ENCODE data around the gene GUCA2A. TPM values are rescaled to one million over a fixed set of nuclear protein-coding genes. Genes with fewer than 3 reads are reported as not detected.

Gene GUCA2A
- total and polyA plus RNA-seq, 2 of the 4 experiments (the other 2 are of a cell fraction) = not detected

DNA sequence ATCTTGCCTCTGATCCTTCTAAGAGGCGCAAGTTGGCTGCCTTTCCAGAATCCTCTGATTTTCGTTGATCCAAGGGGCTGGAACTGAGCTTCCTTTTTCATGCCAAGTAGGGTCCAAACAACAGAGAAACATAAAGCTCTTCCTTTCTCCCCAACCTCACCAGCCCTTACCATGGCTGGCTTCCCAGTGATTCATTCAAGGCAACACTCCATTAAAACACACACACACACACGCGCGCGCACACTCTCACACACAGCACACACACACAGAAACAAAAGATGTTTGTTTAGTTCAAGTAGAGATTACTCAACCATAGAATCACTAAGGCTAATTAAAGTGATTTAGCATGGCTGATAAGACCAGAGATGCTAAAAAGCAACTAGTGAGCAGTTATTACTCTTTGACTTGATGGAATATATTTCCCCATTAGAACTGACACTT lies 13.0 kb upstream of the GUCA2A start:
- Histone ChIP-seq H2BK120ac (ENCODE audit: low read depth, low read length) (no peak overlapping the region), H3K4me2 (ENCODE audit: low read depth, low read length) (peak overlapping the region; percentile 5; the same call in 1 of the 2 replicates), H3K9me3 (ENCODE audit: control insufficient read depth, insufficient read depth, low read length) (no peaks in the 10 kb centered on the region), H2BK20ac (ENCODE audit: low read depth, low read length) (no peak overlapping the region), H3K79me1 (ENCODE audit: low read depth in 1 of 2, low read length in 2 of 2) (0 out of 4 replicates have a peak, but pooled peaks cover 0 to 4% of the 10 kb centered on the region in 2 experiments), H2AFZ (replicated peaks; ENCODE audit: low read length, poor library complexity) (no peak overlapping the region), H3K56ac (ENCODE audit: extremely low read depth, insufficient read depth, low read length) (no peak overlapping the region), H4K20me1 (ENCODE audit: insufficient read depth, low read length) (peaks cover 9% of the 10 kb centered on the region; the same call in 1 of the 2 replicates), H3K9me1 (ENCODE audit: insufficient read depth, low read length) (0 out of 2 replicates have a peak, but pooled peaks cover 2% of the 10 kb centered on the region), H2AK9ac (replicated peaks; ENCODE audit: low read depth, low read length, poor library complexity) (no peak overlapping the region), H3K36me3 (ENCODE audit: control insufficient read depth, insufficient read depth, low read length) (peaks cover 12% of the 10 kb centered on the region), H4K8ac (ENCODE audit: low read depth in 2 of 2, low read length in 2 of 2) (no peak overlapping the region), H3K23ac (ENCODE audit: low read depth, low read length) (no peak overlapping the region), H3K4ac (ENCODE audit: low read depth, low read length) (no peak overlapping the region), H3K9ac (ENCODE audit: low read depth, low read length) (no peak overlapping the region), H2BK5ac (ENCODE audit: low read depth, low read length, poor library complexity, severe bottlenecking) (no peak overlapping the region), H2BK15ac (ENCODE audit: low read depth, low read length) (no peak overlapping the region), H3K18ac (ENCODE audit: low read depth, low read length) (no peak overlapping the region), H4K91ac (ENCODE audit: insufficient read depth, low read depth, low read length) (no peak overlapping the region), H4K5ac (ENCODE audit: low read depth, low read length) (no peak overlapping the region), H3K27ac (ENCODE audit: insufficient read depth, low read length) (no peak overlapping the region), H3K4me3 (ENCODE audit: insufficient read depth, low read depth, low read length) (no peak overlapping the region), H3K14ac (replicated peaks; ENCODE audit: low read depth, low read length) (no peak overlapping the region), H2AK5ac (ENCODE audit: low read depth, low read length) (no peak overlapping the region), H3K27me3 (ENCODE audit: control insufficient read depth, insufficient read depth, low read length) (no peaks in the 10 kb centered on the region), H3K4me1 (ENCODE audit: control insufficient read depth, insufficient read depth, low read length) (peaks cover 10% of the 10 kb centered on the region)
- ATAC-seq (ENCODE audit: low read depth) = peak; percentile 70
- WGBS, 2 experiments (ENCODE audit: extremely low coverage in 2 of 2, insufficient read length in 1 of 2) = no CpG with 5 or more reads among the region's 6 CpGs
- BruUV-seq (replicated peaks) = no TSS peak
- in situ Hi-C loops (cut with MboI; ENCODE audit: low sequenced_read_pairs) (no loop called here), dilution Hi-C loops (cut with HindIII; ENCODE audit: low sequenced_read_pairs, unreplicated experiment) (no loop called here), intact Hi-C loops (cut with micrococcal nuclease) (loop anchor here (1.0 to 10.0 kb wide), 4 partner anchors 158 to 477 kb away; partner anchors contain the start of genes FOXJ3, PPCS, PPIH and ZMYND12)
- POLR2A ChIA-PET (ENCODE audit: unreplicated experiment) = no interaction called here
- CTCF ChIA-PET = interaction anchor here (0.7 to 1.0 kb wide), 2 partner anchors 525 to 603 kb away, joined by 3 read pairs; no protein-coding TSS in a partner anchor
- TF ChIP-seq FOS (IDR thresholded peaks at IDR 0.05; ENCODE audit: low read depth, low read length) = peak; percentile 38; the same call in 1 of the 2 replicates
- TF ChIP-seq MXI1 (IDR thresholded peaks at IDR 0.05; ENCODE audit: borderline replicate concordance, low read depth, low read length) = no peak
- TF ChIP-seq BHLHE40 (IDR thresholded peaks at IDR 0.05; ENCODE audit: low read depth, low read length) = peak; percentile 60; the same call in 1 of the 2 replicates
- TF ChIP-seq CEBPB (IDR thresholded peaks at IDR 0.05; ENCODE audit: low read depth, low read length) = peak; percentile 52
- TF ChIP-seq MAFK (IDR thresholded peaks at IDR 0.05; ENCODE audit: low read depth, low read length) = no peak
- DNase-seq = peak; percentile 89

All from IMR-90 (cell line).